HL-60 (cell line): ENCODE data around the gene ADIG.

Experiments
- DNase-seq, 2 experiments: peaks; one replicate each; pipeline ENCODE4 v3.0.0-alpha.2; 2010 to 2020; ENCODE audit warnings: low read depth in 1 of 2, low spot score in 1 of 2
- H3K27ac ChIP-seq: fragments of 250-450 bp; sonication (Bioruptor Pico); replicated peaks from 2 replicates; pipeline ENCODE4 v1.5.1; 2020; ENCODE audit warnings: mild to moderate bottlenecking, moderate library complexity
- H3K27me3 ChIP-seq: fragments of 250-450 bp; sonication (Bioruptor Pico); 2 replicates; pipeline ENCODE4 v1.5.1; 2021; ENCODE audit warnings: mild to moderate bottlenecking, moderate library complexity; ENCODE audit not compliant: insufficient read depth, poor library complexity, severe bottlenecking
- H3K4me3 ChIP-seq: replicated peaks from 2 replicates; pipeline ENCODE4 v1.5.1; 2011; ENCODE audit warnings: mild to moderate bottlenecking, control low read depth, low read length; ENCODE audit not compliant: insufficient read depth
- CTCF ChIP-seq: IDR thresholded peaks from one replicate; pipeline ENCODE4 v1.5.1; 2011; ENCODE audit warnings: low read length, control low read depth, inconsistent platforms; ENCODE audit not compliant: insufficient read depth
- GABPA ChIP-seq: IDR thresholded peaks from 2 replicates; pipeline ENCODE4 v1.6.1; 2012; ENCODE audit warnings: low read depth
- POLR2AphosphoS5 ChIP-seq: IDR thresholded peaks from 2 replicates; pipeline ENCODE4 v1.6.1; 2012; ENCODE audit warnings: low read depth
- REST ChIP-seq: IDR thresholded peaks from 2 replicates; pipeline ENCODE4 v1.6.1; 2012; ENCODE audit warnings: low read depth; ENCODE audit not compliant: insufficient replicate concordance
- SPI1 ChIP-seq: IDR thresholded peaks from 2 replicates; pipeline ENCODE4 v1.6.1; 2012; ENCODE audit warnings: low read depth, mild to moderate bottlenecking, borderline replicate concordance

Gene ADIG

GRCh38 chr20:38557174-38557573, 23.8 kb upstream of the ADIG start:
- no peaks in the 10 kb centered on the region for H3K27me3 ChIP-seq
- no peak overlapping the region for H3K4me3 ChIP-seq
- DNase-seq = no peak
- TF ChIP-seq CTCF (no peak), REST (no peak), SPI1 (no peak), GABPA (no peak), POLR2AphosphoS5 (no peak)
- no peak overlapping the region for H3K27ac ChIP-seq

- H3K4me3 ChIP-seq = no peak overlapping the region
- DNase-seq = no peak
- TF ChIP-seq POLR2AphosphoS5 (no peak), CTCF (no peak), GABPA (no peak), SPI1 (no peak), REST (no peak)
- H3K27me3 ChIP-seq = no peaks in the 10 kb centered on the region
- H3K27ac ChIP-seq = no peak overlapping the region
These were observed 22.2 kb upstream of the ADIG start for GRCh38 chr20:38558596-38559360.

- no peaks in the 10 kb centered on the region for H3K27me3 ChIP-seq
- H3K4me3 ChIP-seq = no peak overlapping the region
- TF ChIP-seq POLR2AphosphoS5 (no peak), CTCF (no peak), REST (no peak), SPI1 (no peak), GABPA (no peak)
- H3K27ac ChIP-seq = no peak overlapping the region
- DNase-seq = no peak
These were observed 21.2 kb upstream of the ADIG start for GRCh38 chr20:38559764-38560163.
